ENCODE results near the gene EMP1. TPM values are rescaled to one million over a fixed set of nuclear protein-coding genes. Genes with fewer than 3 reads are reported as not detected.
A peak's percentile ranks its signal among the peaks of the same experiment; 100 is the strongest.

Gene EMP1
- polyA plus RNA-seq, 1 experiment: 209 TPM

- H3K4me3 ChIP-seq (ENCODE audit: low read depth, low read length): no peak overlapping the region
- TF ChIP-seq, protein P1, sequence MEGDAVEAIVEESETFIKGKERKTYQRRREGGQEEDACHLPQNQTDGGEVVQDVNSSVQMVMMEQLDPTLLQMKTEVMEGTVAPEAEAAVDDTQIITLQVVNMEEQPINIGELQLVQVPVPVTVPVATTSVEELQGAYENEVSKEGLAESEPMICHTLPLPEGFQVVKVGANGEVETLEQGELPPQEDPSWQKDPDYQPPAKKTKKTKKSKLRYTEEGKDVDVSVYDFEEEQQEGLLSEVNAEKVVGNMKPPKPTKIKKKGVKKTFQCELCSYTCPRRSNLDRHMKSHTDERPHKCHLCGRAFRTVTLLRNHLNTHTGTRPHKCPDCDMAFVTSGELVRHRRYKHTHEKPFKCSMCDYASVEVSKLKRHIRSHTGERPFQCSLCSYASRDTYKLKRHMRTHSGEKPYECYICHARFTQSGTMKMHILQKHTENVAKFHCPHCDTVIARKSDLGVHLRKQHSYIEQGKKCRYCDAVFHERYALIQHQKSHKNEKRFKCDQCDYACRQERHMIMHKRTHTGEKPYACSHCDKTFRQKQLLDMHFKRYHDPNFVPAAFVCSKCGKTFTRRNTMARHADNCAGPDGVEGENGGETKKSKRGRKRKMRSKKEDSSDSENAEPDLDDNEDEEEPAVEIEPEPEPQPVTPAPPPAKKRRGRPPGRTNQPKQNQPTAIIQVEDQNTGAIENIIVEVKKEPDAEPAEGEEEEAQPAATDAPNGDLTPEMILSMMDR (IDR thresholded peaks at IDR 0.05; ENCODE audit: low read depth, low read length): no peak
- POLR2A ChIA-PET: interaction anchor here (0.5 kb wide), 1 partner anchor 1221 kb away, joined by 4 read pairs; no protein-coding TSS in a partner anchor
- no peaks in the 10 kb centered on the region for H3K27me3 ChIP-seq (ENCODE audit: control insufficient read depth, insufficient read depth, low read length)
- DNase-seq (ENCODE audit: low read depth, low spot score): no peak
- no peak overlapping the region for H3K27ac ChIP-seq (ENCODE audit: low read depth, low read length)
- CTCF ChIA-PET: interaction anchor here (1.4 to 1.6 kb wide), 2 partner anchors 15 to 56 kb away, joined by 3 to 6 read pairs; no protein-coding TSS in a partner anchor
- H3K9me3 ChIP-seq (ENCODE audit: control insufficient read depth, insufficient read depth, low read length): no peaks in the 10 kb centered on the region
Measured at GRCh38 chr12:13156277-13156676, 40.2 kb upstream of the EMP1 start.

DNA sequence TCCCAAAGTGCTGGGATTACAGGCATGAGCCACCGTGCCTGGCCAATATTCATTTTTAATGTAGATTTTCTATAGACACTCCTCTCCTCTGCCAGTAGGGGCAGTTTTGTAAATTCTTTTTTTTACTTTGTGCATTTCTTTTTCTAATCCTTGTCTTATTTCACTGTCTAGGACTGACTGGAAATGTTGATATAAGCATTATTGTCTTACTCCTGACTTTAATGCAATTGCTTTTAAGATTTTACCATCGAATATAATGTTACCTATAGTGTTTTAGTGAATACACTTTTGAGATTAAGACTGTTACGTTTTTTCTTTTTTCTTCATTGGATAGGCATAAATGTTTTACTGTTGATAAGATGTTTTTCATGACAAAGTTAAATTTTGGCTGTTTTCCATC, 35.4 kb upstream of the EMP1 start:
- Histone ChIP-seq H3K4me3 (ENCODE audit: low read depth, low read length) (no peak overlapping the region), H3K9me3 (ENCODE audit: control insufficient read depth, insufficient read depth, low read length) (no peaks in the 10 kb centered on the region), H3K27me3 (ENCODE audit: control insufficient read depth, insufficient read depth, low read length) (no peaks in the 10 kb centered on the region), H3K27ac (ENCODE audit: low read depth, low read length) (no peak overlapping the region)
- ChIA-PET CTCF (interaction anchor here (0.6 to 1.7 kb wide), 5 partner anchors 10 to 320 kb away, joined by 3 to 7 read pairs (median 5); no protein-coding TSS in a partner anchor), POLR2A (interaction anchor here (0.7 kb wide), 1 partner anchor 44 kb away, joined by 4 read pairs; no protein-coding TSS in a partner anchor)
- TF ChIP-seq, protein P1 (IDR thresholded peaks at IDR 0.05; ENCODE audit: low read depth, low read length): peak; percentile 47
- no peak for DNase-seq (ENCODE audit: low read depth, low spot score)

GRCh38 chr12:13162904-13163303, 33.6 kb upstream of the EMP1 start:
- DNase-seq (ENCODE audit: low read depth, low spot score): no peak
- CTCF ChIA-PET: interaction anchor here (0.6 to 1.3 kb wide), 3 partner anchors 14 to 137 kb away, joined by 3 to 4 read pairs (median 3); no protein-coding TSS in a partner anchor
- Histone ChIP-seq H3K4me3 (ENCODE audit: low read depth, low read length) (no peak overlapping the region), H3K27me3 (ENCODE audit: control insufficient read depth, insufficient read depth, low read length) (no peaks in the 10 kb centered on the region), H3K27ac (ENCODE audit: low read depth, low read length) (no peak overlapping the region), H3K9me3 (ENCODE audit: control insufficient read depth, insufficient read depth, low read length) (peaks cover 3% of the 10 kb centered on the region; the same call in 1 of the 2 replicates)
- POLR2A ChIA-PET: no interaction called here
- TF ChIP-seq, protein P1 (IDR thresholded peaks at IDR 0.05; ENCODE audit: low read depth, low read length): no peak

- Histone ChIP-seq H3K9me3 (ENCODE audit: control insufficient read depth, insufficient read depth, low read length) (peaks cover 4% of the 10 kb centered on the region; the same call in 1 of the 2 replicates), H3K4me3 (ENCODE audit: low read depth, low read length) (no peak overlapping the region), H3K27me3 (ENCODE audit: control insufficient read depth, insufficient read depth, low read length) (no peaks in the 10 kb centered on the region), H3K27ac (ENCODE audit: low read depth, low read length) (no peak overlapping the region)
- ChIA-PET POLR2A (no interaction called here), CTCF (no interaction called here)
- DNase-seq (ENCODE audit: low read depth, low spot score): no peak
- TF ChIP-seq, protein P1 (IDR thresholded peaks at IDR 0.05; ENCODE audit: low read depth, low read length): no peak
Measured at GRCh38 chr12:13163868-13164635, 32.5 kb upstream of the EMP1 start.

Measured in AG04450 (cell line).